Retinal pigment epithelial cell (primary cell): ENCODE results near the gene SS18L1.
"Not testable (repeated sequence)": the region's sequence is repeated elsewhere in the genome, so short reads cannot be mapped to it uniquely, and the experiment has no call there.

Source experiments
- DNase-seq: peaks from one replicate; pipeline ENCODE4 v3.0.0-alpha.2; 2010; ENCODE audit warnings: low read depth
- H3K4me3 ChIP-seq: 2 replicates; pipeline ENCODE4 v1.5.1; 2011; ENCODE audit warnings: mild to moderate bottlenecking, low read length, control low read depth, moderate library complexity
- TF ChIP-seq, protein P1 (sequence below): conservative IDR thresholded peaks from 2 replicates; pipeline ENCODE4 v1.5.1; 2011; ENCODE audit warnings: low read depth, low read length, control low read depth, inconsistent platforms

The SS18L1 gene

DNA sequence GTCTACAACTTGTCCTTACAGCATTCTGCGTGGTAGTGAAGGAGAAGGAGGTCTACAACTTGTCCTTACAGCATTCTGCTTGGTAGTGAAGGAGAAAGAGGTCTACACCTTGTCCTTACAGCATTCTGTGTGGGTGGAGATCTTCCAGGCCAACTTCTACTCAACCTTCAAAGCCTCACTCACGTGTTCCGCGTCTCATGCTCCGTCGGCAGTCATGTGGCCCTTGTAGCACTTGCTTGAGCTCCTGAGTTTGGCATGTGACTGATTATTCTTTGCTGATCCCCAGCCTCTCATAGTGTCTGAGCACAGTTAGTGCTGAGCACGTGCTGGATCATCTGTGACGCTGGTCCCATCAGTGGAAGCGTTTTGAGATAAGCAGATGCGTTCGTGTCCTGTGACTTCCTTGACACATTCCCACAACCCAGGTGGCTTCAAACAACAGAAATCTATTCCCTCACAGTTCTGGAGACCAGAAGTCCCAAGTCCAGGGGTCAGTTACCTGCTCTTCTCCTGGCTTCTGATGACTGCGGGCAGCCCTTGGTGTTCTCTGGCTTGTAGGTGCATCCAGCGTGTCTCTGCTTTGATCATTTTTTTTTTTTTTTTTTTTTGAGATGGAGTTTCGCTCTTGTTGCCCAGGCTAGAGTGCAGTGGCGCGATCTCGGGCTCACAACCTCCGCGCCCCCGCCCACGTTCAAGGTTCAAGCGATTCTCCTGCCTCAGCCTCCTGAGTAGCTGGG lies 2.6 kb downstream of the SS18L1 start:
- H3K4me3 ChIP-seq: no peak overlapping the region
- DNase-seq: no peak

GRCh38 chr20:62147125-62147524 lies 3.6 kb downstream of the SS18L1 start:
- H3K4me3 ChIP-seq: no peak overlapping the region
- no peak for DNase-seq
- TF ChIP-seq, protein P1, sequence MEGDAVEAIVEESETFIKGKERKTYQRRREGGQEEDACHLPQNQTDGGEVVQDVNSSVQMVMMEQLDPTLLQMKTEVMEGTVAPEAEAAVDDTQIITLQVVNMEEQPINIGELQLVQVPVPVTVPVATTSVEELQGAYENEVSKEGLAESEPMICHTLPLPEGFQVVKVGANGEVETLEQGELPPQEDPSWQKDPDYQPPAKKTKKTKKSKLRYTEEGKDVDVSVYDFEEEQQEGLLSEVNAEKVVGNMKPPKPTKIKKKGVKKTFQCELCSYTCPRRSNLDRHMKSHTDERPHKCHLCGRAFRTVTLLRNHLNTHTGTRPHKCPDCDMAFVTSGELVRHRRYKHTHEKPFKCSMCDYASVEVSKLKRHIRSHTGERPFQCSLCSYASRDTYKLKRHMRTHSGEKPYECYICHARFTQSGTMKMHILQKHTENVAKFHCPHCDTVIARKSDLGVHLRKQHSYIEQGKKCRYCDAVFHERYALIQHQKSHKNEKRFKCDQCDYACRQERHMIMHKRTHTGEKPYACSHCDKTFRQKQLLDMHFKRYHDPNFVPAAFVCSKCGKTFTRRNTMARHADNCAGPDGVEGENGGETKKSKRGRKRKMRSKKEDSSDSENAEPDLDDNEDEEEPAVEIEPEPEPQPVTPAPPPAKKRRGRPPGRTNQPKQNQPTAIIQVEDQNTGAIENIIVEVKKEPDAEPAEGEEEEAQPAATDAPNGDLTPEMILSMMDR: no peak

More for the DNA sequence above, 2.6 kb downstream of the SS18L1 start:
- TF ChIP-seq, protein P1: no peak

- no peak overlapping the region for H3K4me3 ChIP-seq
- DNase-seq: no peak
- TF ChIP-seq, protein P1: no peak
These were observed 4.0 kb downstream of the SS18L1 start for GRCh38 chr20:62147528-62147927.

- DNase-seq, H3K4me3 ChIP-seq: not testable (repeated sequence)
These were observed 4.8 kb downstream of the SS18L1 start for GRCh38 chr20:62148383-62148782.

DNA sequence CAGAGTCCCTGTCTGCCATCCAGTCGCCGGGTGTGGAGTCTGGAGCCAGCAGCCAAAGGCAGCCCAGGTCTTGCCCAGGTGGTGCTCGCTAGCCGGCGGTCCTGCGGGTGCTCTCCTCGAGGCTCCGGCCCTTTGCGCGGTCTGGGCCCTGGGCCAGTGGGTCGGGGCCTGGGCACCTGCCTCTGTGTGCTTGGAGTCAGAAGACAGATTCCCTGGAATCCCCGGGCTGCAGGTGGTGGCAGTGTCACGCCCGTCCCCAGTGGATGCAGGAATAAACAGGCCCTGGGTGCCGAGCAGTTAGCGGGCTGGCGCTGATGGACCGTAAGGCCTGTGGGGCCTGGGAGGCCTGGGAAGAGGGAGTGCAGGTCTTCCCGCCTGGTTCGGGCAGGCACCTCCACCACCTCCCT lies 5.3 kb downstream of the SS18L1 start:
- no peak for DNase-seq
- TF ChIP-seq, protein P1: no peak
- no peak overlapping the region for H3K4me3 ChIP-seq

DNA sequence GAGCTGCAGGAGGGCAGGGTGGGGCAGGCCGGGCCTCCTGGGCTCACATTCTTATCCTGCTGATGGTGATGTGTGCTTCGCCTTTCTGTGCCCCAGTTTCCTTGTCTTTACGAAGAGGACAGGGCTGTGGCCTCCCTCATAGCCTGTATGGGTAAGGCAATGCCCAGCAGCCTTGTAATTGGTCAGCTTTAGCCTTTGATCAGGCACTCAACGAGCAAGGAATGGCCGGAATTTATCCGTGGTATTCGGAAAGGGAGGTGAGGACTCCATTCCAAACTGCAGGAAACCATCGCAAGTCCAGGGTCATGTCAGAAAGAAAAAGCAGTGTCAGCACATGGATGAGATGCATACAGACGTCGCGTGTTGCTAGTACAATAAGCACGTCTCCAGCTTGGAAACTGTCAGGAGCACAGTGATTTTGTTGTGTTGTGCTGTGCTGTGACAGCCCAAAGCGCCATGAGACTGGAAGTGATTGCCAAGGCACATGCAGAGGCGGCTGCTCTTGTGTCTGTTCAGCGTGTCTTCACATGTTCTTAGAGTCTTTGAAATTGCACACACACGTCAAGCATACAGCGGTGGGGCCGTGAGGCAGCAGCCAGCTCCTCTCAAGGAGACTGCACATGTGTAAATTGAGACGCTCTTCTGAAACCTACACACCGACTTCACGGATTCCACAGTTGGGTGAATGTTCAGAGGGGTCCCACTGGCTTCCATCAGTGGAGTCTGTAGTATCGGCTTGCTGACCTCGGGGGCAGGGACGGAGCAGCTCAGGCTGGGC lies 6.2 kb downstream of the SS18L1 start:
- TF ChIP-seq, protein P1: no peak
- DNase-seq: no peak
- H3K4me3 ChIP-seq: no peak overlapping the region

- no peak overlapping the region for H3K4me3 ChIP-seq
- TF ChIP-seq, protein P1: no peak
- no peak for DNase-seq
These were observed 6.7 kb downstream of the SS18L1 start for GRCh38 chr20:62150310-62150575.
